Neural progenitor cell (in vitro differentiated cells): Measurements from ENCODE around the gene FAM13C.

Experiments used
- EZH2 ChIP-seq: fragments of 200-600 bp; sonication (generic); IDR thresholded peaks from 2 replicates; pipeline ENCODE4 v1.6.1; 2017; ENCODE audit warnings: antibody characterized with exemption, mild to moderate bottlenecking, moderate library complexity
- TF ChIP-seq, protein P1 (sequence below): fragments of 200-600 bp; sonication (generic); IDR thresholded peaks from 2 replicates; pipeline ENCODE4 v1.5.1; 2017; ENCODE audit warnings: antibody characterized with exemption, mild to moderate bottlenecking

GRCh38 chr10:59276919-59277318 lies 85.4 kb downstream of the FAM13C start:
- TF ChIP-seq EZH2 = no peak
- TF ChIP-seq, protein P1, sequence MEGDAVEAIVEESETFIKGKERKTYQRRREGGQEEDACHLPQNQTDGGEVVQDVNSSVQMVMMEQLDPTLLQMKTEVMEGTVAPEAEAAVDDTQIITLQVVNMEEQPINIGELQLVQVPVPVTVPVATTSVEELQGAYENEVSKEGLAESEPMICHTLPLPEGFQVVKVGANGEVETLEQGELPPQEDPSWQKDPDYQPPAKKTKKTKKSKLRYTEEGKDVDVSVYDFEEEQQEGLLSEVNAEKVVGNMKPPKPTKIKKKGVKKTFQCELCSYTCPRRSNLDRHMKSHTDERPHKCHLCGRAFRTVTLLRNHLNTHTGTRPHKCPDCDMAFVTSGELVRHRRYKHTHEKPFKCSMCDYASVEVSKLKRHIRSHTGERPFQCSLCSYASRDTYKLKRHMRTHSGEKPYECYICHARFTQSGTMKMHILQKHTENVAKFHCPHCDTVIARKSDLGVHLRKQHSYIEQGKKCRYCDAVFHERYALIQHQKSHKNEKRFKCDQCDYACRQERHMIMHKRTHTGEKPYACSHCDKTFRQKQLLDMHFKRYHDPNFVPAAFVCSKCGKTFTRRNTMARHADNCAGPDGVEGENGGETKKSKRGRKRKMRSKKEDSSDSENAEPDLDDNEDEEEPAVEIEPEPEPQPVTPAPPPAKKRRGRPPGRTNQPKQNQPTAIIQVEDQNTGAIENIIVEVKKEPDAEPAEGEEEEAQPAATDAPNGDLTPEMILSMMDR = no peak
